Psoas muscle (tissue), 8 donors: ENCODE data around the gene PIK3R2. TPM values are rescaled to one million over a fixed set of nuclear protein-coding genes. Genes with fewer than 3 reads are reported as not detected.
A peak's percentile ranks its signal among the peaks of the same experiment; 100 is the strongest.
"Not testable (repeated sequence)": the region's sequence is repeated elsewhere in the genome, so short reads cannot be mapped to it uniquely, and the experiment has no call there.

Experiments
- ATAC-seq, 4 donors: fragments of 200-7000 bp; cut with Tn5 transposase; one replicate each; pipeline ENCODE4 v1.9.1; 2020; ENCODE audit warnings: moderate library complexity in 3 of 4, mild to moderate bottlenecking in 2 of 4
- DNase-seq, 2 donors: peaks; one replicate each; pipeline ENCODE4 v3.0.0-alpha.2; 2020
- H3K27ac ChIP-seq: fragments of 200-600 bp; one replicate; pipeline ENCODE4 v1.8.0; 2022
- H3K27me3 ChIP-seq, 3 donors: fragments of 200-600 bp in 1 of 3; one replicate each; pipeline versions ENCODE4 v1.6.1 to v1.8.0; 2013 to 2022; ENCODE audit warnings: low read length in 2 of 3, mild to moderate bottlenecking in 2 of 3, moderate library complexity in 1 of 3; ENCODE audit not compliant: insufficient read depth in 3 of 3
- H3K36me3 ChIP-seq, 2 donors: fragments of 200-600 bp in 1 of 2; one replicate each; pipeline versions ENCODE4 v1.6.1 to v1.8.0; 2013 to 2022; ENCODE audit warnings: low read depth in 1 of 2, mild to moderate bottlenecking in 1 of 2, moderate library complexity in 1 of 2; ENCODE audit not compliant: insufficient read depth in 1 of 2
- H3K4me1 ChIP-seq: fragments of 200-600 bp; one replicate; pipeline ENCODE4 v1.8.0; 2022
- H3K4me3 ChIP-seq: fragments of 200-600 bp; one replicate; pipeline ENCODE4 v1.8.0; 2022; ENCODE audit warnings: mild to moderate bottlenecking
- H3K9me3 ChIP-seq: fragments of 200-600 bp; one replicate; pipeline ENCODE4 v1.8.0; 2022
- CTCF ChIP-seq: fragments of 200-600 bp; IDR thresholded peaks from one replicate; pipeline ENCODE4 v1.8.0; 2022; ENCODE audit warnings: antibody characterized with exemption
- WGBS, 3 donors: extraction: QIAGEN DNeasy Blood & Tissue Kit; methylation state at CpG; one replicate each; pipeline versions ENCODE4 v1.1.6 to v1.1.7; 2013; 5-methylcytosine and 5-hydroxymethylcytosine counted together
- intact Hi-C, 2 donors: fragments of 100-400 bp; cut with DNase I; formaldehyde crosslinking; loops; one replicate each; pipeline versions ENCODE4 v1.11.0 to v1.14.2; 2022
- polyA plus RNA-seq, 3 donors: library from polyadenylated mRNA; stranded (reverse); fragments of 200-250 nt; gene quantifications; one replicate each; pipeline ENCODE4 v1.2.3, GENCODE V29; 2013
- total RNA-seq, 4 donors: library from RNA; stranded (reverse); fragmentation: NEBNext Ultra II Directional in 2 of 4; extraction: Animal tissue kit (Norgen Biotek cat#: 25700) in 2 of 4; gene quantifications; one replicate each; pipeline versions ENCODE4 v1.2.1 to v1.2.4, GENCODE V29; 2021 to 2023
- donor health status: healthy with polysubstance abuse.
- donor health status: DM: no; HTN: no; CAD: no; lungs with moderate emphysema.
- donor health status: Bipolar disorder and iron deficiency.
- donor health status: healthy.
- donor health status: DM: yes; HTN: yes; CAD: no.
- donor health status: DM: no; HTN: no; CAD: no.
- donor health status: DM: no; HTN: no; CAD: no.
- donor health status: DM: yes; HTN: yes; CAD: no.

Gene PIK3R2
- total and polyA plus RNA-seq, 7 donors: 4.6 to 20.8 (median 8.6) TPM

GRCh38 chr19:18156841-18157464, 4.0 kb downstream of the PIK3R2 start:
- Histone ChIP-seq H3K4me1 (peaks cover 55% of the 10 kb centered on the region), H3K4me3 (peak overlapping the region; percentile 48), H3K36me3 (peaks cover 0 to 9% of the 10 kb centered on the region in 2 donors), H3K27me3 (no peaks in the 10 kb centered on the region), H3K9me3 (no peaks in the 10 kb centered on the region), H3K27ac (peak overlapping the region; percentile 83)
- ATAC-seq (peak in 2 of 4 donors; percentile 10 to 51), DNase-seq (peak; percentile 79 to 91)
- intact Hi-C loops: loop anchor here in 1 of 2 donors (10.0 kb wide), 1 partner anchor 152 kb away; the partner anchor contains the start of gene ARRDC2
- no peak for TF ChIP-seq CTCF
- 12 to 19% (median 18%) methylated on average over 20 to 22 of the region's 22 CpGs for WGBS, 3 donors

- Histone ChIP-seq H3K4me1 (peaks cover 52% of the 10 kb centered on the region), H3K27ac (peak overlapping the region; percentile 83), H3K36me3 (peaks cover 0 to 15% of the 10 kb centered on the region in 2 donors), H3K4me3 (peak overlapping the region; percentile 48), H3K9me3 (no peaks in the 10 kb centered on the region), H3K27me3 (no peaks in the 10 kb centered on the region)
- DNase-seq (peak in 1 of 2 donors; percentile 40), ATAC-seq (peak in 1 of 4 donors; percentile 53)
- 21 to 35% (median 29%) methylated on average over 15 to 18 of the region's 18 CpGs for WGBS, 3 donors
- no peak for TF ChIP-seq CTCF
- intact Hi-C loops: loop anchor here in 1 of 2 donors (10.0 kb wide), 1 partner anchor 153 kb away; the partner anchor contains the start of gene ARRDC2
Measured at GRCh38 chr19:18157465-18158063, 4.6 kb downstream of the PIK3R2 start.

GRCh38 chr19:18158467-18158866, 5.5 kb downstream of the PIK3R2 start:
- Histone ChIP-seq H3K36me3 (peaks cover 0 to 24% of the 10 kb centered on the region in 2 donors), H3K4me3 (no peak overlapping the region), H3K4me1 (peaks cover 52% of the 10 kb centered on the region), H3K27ac (no peak overlapping the region), H3K9me3 (no peaks in the 10 kb centered on the region), H3K27me3 (no peaks in the 10 kb centered on the region)
- WGBS, 3 donors: 68 to 81% (median 76%) methylated on average over 4 of the region's 4 CpGs
- DNase-seq (no peak), ATAC-seq (no peak)
- intact Hi-C loops: loop anchor here in 1 of 2 donors (10.0 kb wide), 1 partner anchor 154 kb away; the partner anchor contains the start of gene ARRDC2
- no peak for TF ChIP-seq CTCF

- 71 to 87% (median 78%) methylated on average over 5 to 6 of the region's 6 CpGs for WGBS, 3 donors
- not testable (repeated sequence) for H3K27me3 ChIP-seq, DNase-seq, H3K9me3 ChIP-seq, H3K4me3 ChIP-seq, ATAC-seq
- Histone ChIP-seq H3K4me1 (peaks cover 46% of the 10 kb centered on the region), H3K27ac (peak overlapping the region; percentile 30), H3K36me3 (peaks cover 0 to 29% of the 10 kb centered on the region in 2 donors)
- intact Hi-C loops: loop anchor here in 1 of 2 donors (10.0 kb wide), 1 partner anchor 154 kb away; the partner anchor contains the start of gene ARRDC2
Measured at GRCh38 chr19:18159059-18159616, 6.2 kb downstream of the PIK3R2 start.

GRCh38 chr19:18159810-18160209, 6.8 kb downstream of the PIK3R2 start:
- 50 to 77% (median 59%) methylated on average over 10 of the region's 10 CpGs for WGBS, 3 donors
- H3K27ac ChIP-seq: peak overlapping the region; percentile 30
- TF ChIP-seq CTCF: no peak
- no peak for DNase-seq
- no peaks in the 10 kb centered on the region for H3K9me3 ChIP-seq
- peaks cover 0 to 36% of the 10 kb centered on the region in 2 donors for H3K36me3 ChIP-seq
- no peaks in the 10 kb centered on the region for H3K27me3 ChIP-seq
- H3K4me1 ChIP-seq: peaks cover 41% of the 10 kb centered on the region
- ATAC-seq: no peak
- intact Hi-C loops: loop anchor here in 1 of 2 donors (2.0 to 10.0 kb wide), 2 partner anchors 47 to 155 kb away; partner anchors contain the start of gene ARRDC2
- H3K4me3 ChIP-seq: no peak overlapping the region
